HG02571 (cell line): ENCODE measurements around the gene PSMA2.
"Not testable (repeated sequence)": the region's sequence is repeated elsewhere in the genome, so short reads cannot be mapped to it uniquely, and the experiment has no call there.

Experiments used
- ATAC-seq: cut with Tn5 transposase; IDR thresholded peaks from one replicate; pipeline ENCODE4 v1.9.1; 2021; ENCODE audit warnings: mild to moderate bottlenecking, moderate library complexity; ENCODE audit not compliant: unreplicated experiment

The PSMA2 gene

DNA sequence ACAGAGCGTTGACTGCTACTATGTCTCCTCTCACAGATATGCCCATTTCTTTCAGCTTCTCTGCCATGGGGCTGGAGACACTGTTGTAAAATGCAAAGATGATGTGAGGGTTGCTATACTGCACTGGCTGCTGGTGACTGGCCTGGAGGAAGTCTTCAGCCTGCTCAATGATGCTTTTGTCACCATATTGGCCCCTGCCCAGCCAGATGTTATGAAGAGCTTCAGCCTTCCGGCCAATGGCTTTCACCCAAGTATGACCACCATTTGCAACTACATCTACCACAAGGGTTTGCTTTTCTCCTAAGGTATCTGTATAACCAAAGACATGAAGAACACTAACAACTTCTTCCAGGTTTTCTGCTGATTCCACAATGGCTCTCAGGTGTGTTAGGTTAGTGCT, 21.7 kb downstream of the PSMA2 start:
- ATAC-seq, result no peak

DNA sequence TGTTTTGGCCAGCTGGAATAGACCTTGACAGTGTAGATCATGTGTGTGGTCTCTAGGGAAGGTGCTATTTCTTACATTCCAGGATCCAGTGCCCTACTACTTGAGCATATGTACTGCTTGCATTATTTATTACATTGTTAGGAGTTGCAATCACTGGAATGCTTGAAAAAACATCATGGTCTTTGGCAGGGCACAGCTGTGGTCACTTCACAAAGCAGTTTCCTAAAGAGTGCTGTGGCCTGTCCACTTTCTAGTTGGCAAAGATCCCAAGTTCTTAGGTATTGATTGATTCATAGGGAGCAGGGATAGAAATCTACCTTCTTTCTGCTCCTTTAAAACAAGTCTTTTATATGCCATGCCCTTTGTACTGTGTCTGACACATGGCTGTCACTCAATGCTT, 24.7 kb downstream of the PSMA2 start:
- ATAC-seq, result no peak

DNA sequence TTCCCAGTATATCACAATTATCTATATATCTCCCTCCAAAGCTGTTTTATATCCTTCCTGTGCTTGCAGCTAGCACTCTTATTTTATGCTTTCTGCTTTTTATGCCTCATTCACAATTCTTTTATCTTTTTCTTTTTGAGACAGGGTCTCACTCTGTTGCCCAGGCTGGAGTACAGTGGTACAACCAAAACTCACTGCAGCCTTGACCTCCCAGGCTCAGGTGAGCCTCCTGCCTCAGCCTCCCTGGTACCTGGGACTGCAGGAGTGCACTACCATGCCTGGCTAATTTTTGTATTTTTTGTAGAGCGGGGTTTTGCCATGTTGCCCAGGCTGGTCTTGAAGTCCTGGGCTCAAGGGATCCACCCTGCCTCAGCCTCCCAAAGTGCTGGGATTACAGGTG, 25.8 kb downstream of the PSMA2 start:
- ATAC-seq, result no peak

DNA sequence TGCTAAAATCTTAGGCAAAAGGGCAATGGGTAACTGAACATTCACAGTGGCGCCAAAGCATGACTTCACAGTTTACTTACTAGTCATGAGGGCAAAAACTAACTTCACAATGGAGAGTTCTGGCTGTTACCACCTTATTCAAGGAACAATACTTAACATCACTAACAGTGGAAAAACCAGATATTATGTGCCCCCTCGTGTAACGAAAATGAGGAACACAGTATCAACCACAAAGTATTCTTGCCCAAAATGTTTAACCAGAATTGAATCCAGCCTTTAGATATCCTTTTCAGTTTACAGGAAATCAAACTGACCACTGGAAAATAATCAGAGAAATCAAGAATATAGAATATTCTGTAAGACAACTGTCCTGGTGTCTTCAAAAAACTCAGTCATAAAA, 29.6 kb downstream of the PSMA2 start:
- no peak for ATAC-seq

DNA sequence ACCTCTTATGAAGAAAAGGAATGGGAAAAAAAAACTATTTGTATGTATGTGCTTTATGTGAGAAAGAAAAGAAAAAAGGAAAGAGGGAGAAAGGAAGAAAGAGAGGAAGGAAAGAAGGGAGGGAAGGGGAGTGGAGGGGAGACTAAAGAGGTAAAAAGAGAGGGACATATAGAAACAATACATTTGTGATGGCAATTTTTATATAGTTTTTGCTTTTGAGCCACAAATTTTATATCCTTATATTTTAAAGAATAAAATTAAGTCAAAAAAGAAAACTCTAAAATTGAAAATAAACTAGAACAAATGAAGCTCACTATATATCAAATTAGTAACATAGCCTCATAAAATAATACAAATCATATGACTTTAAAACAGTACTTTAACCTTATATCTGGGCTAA, 31.1 kb downstream of the PSMA2 start:
- no peak for ATAC-seq

DNA sequence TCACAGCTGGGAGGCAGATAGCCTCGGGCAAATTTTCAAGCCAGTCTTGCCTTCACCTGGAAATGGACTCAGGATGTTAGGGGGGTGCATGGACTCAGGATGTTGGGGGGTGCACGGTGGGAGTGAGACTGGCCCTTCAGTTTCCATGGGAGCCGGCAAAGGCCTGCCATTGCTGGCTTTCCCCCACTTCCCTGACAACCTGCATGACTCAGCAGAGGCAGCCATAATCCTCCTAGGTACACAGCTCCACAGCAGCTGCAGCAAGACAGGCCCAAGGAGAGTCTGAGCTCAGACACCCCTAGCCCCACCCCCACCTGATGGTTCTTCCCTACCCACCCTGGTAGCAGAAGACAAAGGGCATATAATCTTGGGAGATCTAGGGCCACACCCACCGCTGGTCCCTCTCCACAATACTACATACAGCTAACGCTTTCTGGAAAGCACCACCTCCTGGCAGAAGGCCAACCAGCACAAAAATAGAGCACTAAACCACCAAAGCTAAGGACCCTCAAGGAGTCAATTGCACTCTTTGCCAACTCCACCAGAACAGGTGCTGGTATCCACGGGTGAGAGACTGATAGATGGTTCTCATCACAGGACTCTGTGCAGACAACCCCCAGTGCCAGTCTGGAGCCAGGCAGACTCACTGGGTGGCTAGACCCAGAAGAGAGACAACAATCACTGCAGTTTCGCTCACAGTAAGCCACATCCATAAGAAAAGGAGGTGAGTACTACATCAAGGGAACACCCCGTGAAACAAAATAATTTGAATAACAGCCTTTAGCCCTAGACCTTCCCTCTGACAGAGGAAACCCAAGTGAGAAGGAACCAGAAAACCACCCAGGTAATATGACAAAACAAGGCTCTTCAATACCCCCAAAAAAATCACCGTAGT, 38.4 kb downstream of the PSMA2 start:
- no peak for ATAC-seq

DNA sequence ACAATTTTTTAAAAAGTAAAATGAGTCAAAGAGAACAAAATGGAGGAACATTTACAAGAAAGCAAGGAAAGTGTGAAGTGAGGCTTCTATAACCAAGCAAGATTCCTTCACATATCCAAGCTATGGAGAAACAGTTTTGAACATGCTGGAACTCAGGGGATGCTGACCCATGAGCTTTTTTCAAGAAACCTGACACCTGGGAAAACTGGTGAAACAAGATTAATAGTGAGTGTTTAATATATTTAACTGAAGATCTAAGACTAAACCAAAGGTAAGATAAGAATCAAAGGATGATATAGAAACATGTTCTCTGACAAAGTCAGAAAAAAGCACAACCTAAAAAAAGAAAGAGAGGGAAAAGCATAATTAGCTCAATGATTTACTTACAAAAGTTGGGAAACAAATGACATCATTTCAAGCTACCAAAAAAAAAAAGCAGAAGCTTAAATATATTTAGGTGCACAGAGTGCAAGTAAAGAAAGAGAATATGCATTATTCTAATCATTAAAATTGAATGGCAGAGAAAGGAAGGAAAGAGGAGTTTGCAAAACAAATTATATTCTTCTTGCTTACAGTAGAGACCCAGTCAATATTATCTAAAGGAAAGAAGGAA, 45.0 kb downstream of the PSMA2 start:
- ATAC-seq, result no peak

DNA sequence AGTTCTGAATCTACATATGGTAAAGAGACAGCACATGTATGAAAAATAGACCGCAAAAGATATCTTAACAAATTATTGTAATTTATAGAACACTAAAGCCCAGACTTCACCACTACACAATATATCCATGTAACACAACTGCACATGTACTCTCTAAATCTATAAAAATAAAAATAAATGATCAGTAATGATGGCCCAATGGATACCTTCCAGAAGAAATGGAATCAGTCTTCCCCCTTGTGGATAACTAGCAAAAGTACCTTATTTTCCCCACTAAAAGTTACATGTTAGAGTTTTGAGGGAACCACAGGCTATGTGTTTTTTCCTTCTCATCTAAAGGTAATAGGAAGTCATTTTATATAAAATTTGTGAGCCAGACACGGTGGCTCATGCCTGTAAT, 45.8 kb downstream of the PSMA2 start:
- no peak for ATAC-seq

DNA sequence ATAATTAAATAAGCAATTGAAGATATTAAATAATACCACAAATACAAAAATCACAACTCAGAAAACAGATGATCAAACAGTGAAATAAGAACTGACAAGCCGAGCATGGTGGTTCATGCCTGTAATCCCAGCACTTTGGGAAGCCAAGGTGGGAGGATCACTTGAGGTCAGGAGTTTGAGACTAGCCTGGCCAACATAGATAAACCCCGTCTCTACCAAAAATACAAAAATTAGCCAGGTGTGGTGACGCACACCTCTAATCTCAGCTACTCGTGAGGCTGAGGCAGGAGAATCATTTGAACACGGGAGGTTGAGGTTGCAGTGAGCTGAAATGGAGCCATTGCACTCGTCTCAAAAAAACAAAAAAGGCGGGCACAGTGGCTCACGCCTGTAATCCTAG, 46.8 kb downstream of the PSMA2 start:
- not testable (repeated sequence) for ATAC-seq

DNA sequence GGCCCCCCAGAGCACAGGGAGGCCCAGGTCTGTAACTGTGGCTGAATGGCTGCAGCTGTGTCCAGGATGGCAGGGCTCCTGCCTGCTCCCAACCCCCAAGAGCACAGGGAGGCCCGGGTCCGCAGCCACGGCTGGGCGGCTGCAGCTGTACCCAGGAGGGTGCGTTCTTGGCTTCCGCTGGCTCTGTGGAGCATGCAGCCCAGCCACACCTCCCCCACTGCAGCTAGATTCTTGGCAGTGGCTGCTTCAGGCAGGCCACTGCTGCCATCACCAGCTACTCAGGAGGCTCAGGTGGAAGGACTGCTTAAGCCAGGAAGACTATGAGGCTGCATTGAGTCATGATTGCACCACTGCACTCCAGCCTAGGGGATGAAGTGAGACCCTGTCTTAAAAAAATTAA, 48.0 kb downstream of the PSMA2 start:
- no peak for ATAC-seq

DNA sequence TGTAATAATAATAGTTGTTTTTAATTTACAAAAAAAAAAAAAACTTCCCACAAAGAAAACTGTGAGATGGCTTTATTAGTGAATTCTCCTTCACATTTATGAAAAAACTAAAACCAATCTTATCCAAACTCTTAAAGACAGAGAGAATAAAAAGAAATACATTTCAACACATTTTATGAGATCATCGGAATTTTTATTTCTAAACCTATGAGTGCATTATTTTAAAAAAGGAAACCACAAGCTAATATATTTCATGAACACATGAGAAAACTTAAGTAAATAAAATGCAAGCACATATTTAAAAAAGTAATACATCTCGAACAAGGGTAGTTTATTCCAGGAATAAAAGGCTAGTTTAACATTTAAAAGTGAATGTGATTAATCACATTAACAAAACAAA, 51.6 kb downstream of the PSMA2 start:
- no peak for ATAC-seq

DNA sequence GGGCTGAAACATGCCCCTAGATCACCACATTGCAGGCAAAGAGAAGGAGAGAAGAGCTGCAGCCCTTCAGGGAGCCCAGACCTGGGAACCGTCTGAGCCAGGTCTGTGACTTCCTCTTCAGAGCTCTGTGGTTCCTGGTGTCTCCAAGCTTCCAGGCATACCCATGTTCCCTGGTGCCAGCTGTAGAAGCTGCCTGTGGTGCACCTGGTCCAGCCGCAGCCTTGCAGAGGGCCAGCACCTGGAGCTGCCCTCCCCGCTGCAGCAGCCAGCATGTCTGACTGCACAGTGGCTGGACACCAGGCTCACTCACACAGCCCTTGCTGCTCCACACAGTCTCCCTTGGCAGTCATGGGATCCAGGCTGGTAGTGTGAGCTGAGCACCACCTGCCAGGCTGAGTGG, 53.7 kb downstream of the PSMA2 start:
- no peak for ATAC-seq

DNA sequence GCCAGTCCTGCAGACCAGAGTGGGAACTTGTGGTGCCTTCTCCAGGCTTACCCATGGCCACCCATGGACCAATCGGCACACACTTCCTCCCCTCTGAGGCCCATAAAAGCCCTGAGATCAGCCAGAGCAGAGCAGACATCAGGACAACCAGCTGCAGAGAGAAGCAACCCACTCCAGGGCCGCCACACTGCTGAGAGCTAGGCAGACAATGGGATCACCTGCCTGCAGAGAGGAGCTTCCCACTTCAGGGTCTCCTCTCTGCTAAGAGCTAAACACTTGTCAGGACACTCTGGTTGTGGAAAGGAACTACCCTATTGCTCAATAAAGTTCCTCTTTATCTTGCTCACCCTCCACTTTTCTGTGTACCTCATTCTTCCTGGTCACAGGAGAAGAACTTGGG, 54.1 kb downstream of the PSMA2 start:
- no peak for ATAC-seq

DNA sequence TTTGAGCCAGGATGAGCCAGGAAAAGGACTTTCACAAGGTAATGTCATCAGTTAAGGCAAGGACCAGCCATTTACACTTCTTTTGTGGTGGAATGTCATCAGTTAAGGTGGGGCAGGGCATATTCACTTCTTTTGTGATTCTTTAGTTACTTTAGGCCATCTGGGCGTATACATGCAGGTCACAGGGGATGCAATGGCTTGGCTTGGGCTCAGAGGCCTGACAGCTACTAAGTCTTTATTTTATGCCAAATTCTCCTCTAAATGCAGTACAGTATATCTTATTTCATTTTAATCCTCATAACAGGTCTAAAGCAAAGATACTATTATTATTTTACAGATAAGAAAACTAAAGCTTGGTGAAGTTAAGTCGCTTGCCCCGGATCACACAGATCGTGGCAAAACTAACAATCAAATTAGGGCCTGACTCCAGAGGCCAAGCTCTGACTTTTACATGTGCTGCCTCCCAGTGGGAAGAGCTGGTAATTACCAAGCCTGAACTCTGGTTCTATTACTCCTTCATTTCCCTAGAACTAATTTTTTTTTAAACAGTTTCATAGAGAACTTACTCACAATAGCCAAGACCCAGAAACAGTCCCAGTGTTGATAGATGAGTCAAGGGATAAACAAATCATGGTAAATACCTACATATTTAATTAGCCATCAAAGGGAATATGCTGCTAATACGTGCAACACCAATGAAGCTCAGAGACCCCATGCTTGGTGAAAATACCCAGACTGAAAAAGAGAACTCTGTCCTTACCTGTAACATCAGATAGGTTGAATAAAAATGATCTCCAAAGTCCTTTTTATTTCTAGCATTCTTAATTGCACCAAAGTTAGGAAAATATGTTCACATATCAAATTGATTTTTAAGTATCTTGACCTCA, 55.5 kb downstream of the PSMA2 start:
- ATAC-seq, result peak; percentile 81

DNA sequence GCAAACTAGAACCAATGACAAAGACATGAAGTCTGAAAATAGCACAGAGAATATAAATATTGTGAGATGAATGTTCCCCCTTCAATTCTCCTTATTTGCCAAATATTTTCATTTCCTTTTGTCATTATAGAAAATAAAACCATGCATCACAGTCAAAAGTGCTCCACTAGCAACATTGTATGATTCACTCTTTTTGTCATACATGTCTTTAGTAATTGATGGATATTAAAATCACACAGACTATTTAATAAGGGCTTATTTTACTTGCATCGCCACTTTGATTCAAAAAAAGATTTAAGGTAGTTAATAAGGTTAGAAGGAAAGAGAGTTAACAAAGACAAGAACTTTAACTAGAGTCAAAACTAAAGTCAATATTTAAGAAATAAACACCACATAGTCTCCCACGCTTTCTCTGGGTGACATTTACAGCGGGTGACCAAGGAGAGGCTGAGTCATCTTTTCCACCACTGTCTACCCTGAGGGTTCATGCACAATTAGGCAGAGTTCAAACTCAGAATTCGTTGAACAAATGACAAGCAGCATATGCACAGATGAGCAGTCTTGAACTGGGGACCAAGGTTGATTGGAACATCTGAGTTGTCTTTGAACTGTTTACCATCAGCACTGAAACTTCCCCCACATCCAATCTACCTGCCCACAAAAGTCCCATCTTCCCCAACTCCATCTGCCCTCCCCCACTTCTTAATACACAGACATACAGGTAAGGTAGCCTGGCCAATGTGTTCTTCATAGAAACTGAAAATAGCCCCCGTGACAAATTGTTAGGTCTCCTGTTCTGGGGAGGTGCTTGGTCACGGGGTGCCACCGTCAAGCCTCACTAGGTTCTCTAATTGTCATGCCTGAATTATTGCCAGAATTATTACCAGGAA, 62.6 kb downstream of the PSMA2 start:
- ATAC-seq, result peak; percentile 98

DNA sequence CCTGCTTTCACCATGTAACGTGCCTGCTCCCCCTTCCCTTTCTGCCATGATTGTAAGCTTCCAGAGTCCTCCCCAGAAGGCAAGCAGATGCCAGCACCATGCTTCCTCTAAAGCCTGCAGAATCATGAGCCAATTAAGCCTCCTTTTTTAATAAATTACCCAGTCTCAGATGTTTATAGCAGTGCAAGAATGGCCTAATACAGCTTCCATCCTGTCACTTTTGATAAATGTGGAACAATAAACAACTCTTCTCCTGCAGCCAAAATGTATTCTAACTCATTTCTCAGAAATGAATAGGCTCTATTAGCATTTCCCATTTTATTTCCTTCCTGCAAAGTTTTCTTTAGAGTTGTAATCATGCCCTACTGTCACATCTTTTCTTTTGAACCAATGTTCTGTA, 63.5 kb downstream of the PSMA2 start:
- ATAC-seq, result no peak
